ENCODE results near the gene AKR1D1.
"Not testable (repeated sequence)": the region's sequence is repeated elsewhere in the genome, so short reads cannot be mapped to it uniquely, and the experiment has no call there.

The AKR1D1 gene

GRCh38 chr7:138081868-138082267 is 5.6 kb downstream of the AKR1D1 start:
- no peaks in the 10 kb centered on the region for H3K36me3 Mint-ChIP-seq
- ATAC-seq (replicated peaks) (no peak), DNase-seq (no peak)
- peaks cover 2 to 4% of the 10 kb centered on the region in 2 donors for H3K9me3 Mint-ChIP-seq
- no peak overlapping the region for H3K27ac Mint-ChIP-seq
- H3K27me3 Mint-ChIP-seq, result peaks cover 0 to 6% of the 10 kb centered on the region in 2 donors
- no peak overlapping the region for H3K4me3 Mint-ChIP-seq
- peaks cover 3 to 6% of the 10 kb centered on the region in 2 donors for H3K4me1 Mint-ChIP-seq

- Mint-ChIP-seq H3K27ac (no peak overlapping the region), H3K4me1 (peaks cover 3 to 4% of the 10 kb centered on the region in 2 donors), H3K9me3 (peaks cover 0 to 1% of the 10 kb centered on the region in 2 donors), H3K4me3 (no peak overlapping the region), H3K27me3 (peaks cover 0 to 6% of the 10 kb centered on the region in 2 donors), H3K36me3 (no peaks in the 10 kb centered on the region)
- ATAC-seq (replicated peaks) (no peak), DNase-seq (no peak)
Measured at GRCh38 chr7:138083859-138084258, 7.6 kb downstream of the AKR1D1 start.

- ATAC-seq (replicated peaks) (no peak), DNase-seq (no peak)
- Mint-ChIP-seq H3K36me3 (no peaks in the 10 kb centered on the region), H3K27me3 (peaks cover 0 to 6% of the 10 kb centered on the region in 2 donors), H3K9me3 (no peaks in the 10 kb centered on the region), H3K27ac (no peak overlapping the region), H3K4me3 (no peak overlapping the region), H3K4me1 (no peaks in the 10 kb centered on the region)
Measured at GRCh38 chr7:138086563-138087270, 10.5 kb downstream of the AKR1D1 start.

GRCh38 chr7:138089080-138089901 is 13.0 kb downstream of the AKR1D1 start:
- no peaks in the 10 kb centered on the region for H3K9me3 Mint-ChIP-seq
- H3K27me3 Mint-ChIP-seq, result peaks cover 0 to 6% of the 10 kb centered on the region in 2 donors
- no peak for ATAC-seq (replicated peaks)
- DNase-seq, result no peak
- no peaks in the 10 kb centered on the region for H3K36me3 Mint-ChIP-seq
- no peaks in the 10 kb centered on the region for H3K4me1 Mint-ChIP-seq
- no peak overlapping the region for H3K27ac Mint-ChIP-seq
- H3K4me3 Mint-ChIP-seq, result no peak overlapping the region

- Mint-ChIP-seq H3K4me3 (no peak overlapping the region), H3K4me1 (no peaks in the 10 kb centered on the region), H3K36me3 (peaks cover 0 to 3% of the 10 kb centered on the region in 2 donors), H3K27ac (no peak overlapping the region), H3K9me3 (no peaks in the 10 kb centered on the region), H3K27me3 (peaks cover 4 to 12% of the 10 kb centered on the region in 2 donors)
- DNase-seq (no peak), ATAC-seq (replicated peaks) (peak; percentile 33 to 52)
Measured at GRCh38 chr7:138091032-138091431, 14.8 kb downstream of the AKR1D1 start.

- not testable (repeated sequence) for DNase-seq; H3K4me3 Mint-ChIP-seq; ATAC-seq (replicated peaks); H3K27me3 Mint-ChIP-seq; H3K27ac Mint-ChIP-seq; H3K36me3 Mint-ChIP-seq; H3K4me1 Mint-ChIP-seq; H3K9me3 Mint-ChIP-seq
Measured at GRCh38 chr7:138091840-138092239, 15.6 kb downstream of the AKR1D1 start.

GRCh38 chr7:138092486-138093028 is 16.3 kb downstream of the AKR1D1 start:
- no peak for ATAC-seq (replicated peaks)
- no peak for DNase-seq
- H3K4me1 Mint-ChIP-seq, result no peaks in the 10 kb centered on the region
- H3K4me3 Mint-ChIP-seq, result no peak overlapping the region
- peaks cover 6 to 13% of the 10 kb centered on the region in 2 donors for H3K27me3 Mint-ChIP-seq
- H3K27ac Mint-ChIP-seq, result no peak overlapping the region
- H3K9me3 Mint-ChIP-seq, result no peaks in the 10 kb centered on the region
- peaks cover 0 to 3% of the 10 kb centered on the region in 2 donors for H3K36me3 Mint-ChIP-seq

GRCh38 chr7:138095972-138096935 is 20.0 kb downstream of the AKR1D1 start:
- H3K9me3 Mint-ChIP-seq, result peaks cover 0 to 2% of the 10 kb centered on the region in 2 donors

GRCh38 chr7:138097064-138097741 is 20.9 kb downstream of the AKR1D1 start:
- Mint-ChIP-seq H3K27me3 (peaks cover 6 to 13% of the 10 kb centered on the region in 2 donors), H3K36me3 (peaks cover 0 to 3% of the 10 kb centered on the region in 2 donors), H3K9me3 (peaks cover 0 to 2% of the 10 kb centered on the region in 2 donors), H3K4me1 (no peaks in the 10 kb centered on the region), H3K4me3 (no peak overlapping the region), H3K27ac (no peak overlapping the region)
- ATAC-seq (replicated peaks) (peak; percentile 31 to 33), DNase-seq (no peak)

More at GRCh38 chr7:138095972-138096935, 20.0 kb downstream of the AKR1D1 start:
- H3K36me3 Mint-ChIP-seq, result peaks cover 0 to 3% of the 10 kb centered on the region in 2 donors
- ATAC-seq (replicated peaks) (no peak), DNase-seq (no peak)
- H3K27ac Mint-ChIP-seq, result no peak overlapping the region
- peaks cover 6 to 13% of the 10 kb centered on the region in 2 donors for H3K27me3 Mint-ChIP-seq
- no peaks in the 10 kb centered on the region for H3K4me1 Mint-ChIP-seq
- H3K4me3 Mint-ChIP-seq, result no peak overlapping the region

- H3K27me3 Mint-ChIP-seq, result peaks cover 5 to 12% of the 10 kb centered on the region in 2 donors
- no peak overlapping the region for H3K27ac Mint-ChIP-seq
- H3K9me3 Mint-ChIP-seq, result peaks cover 0 to 2% of the 10 kb centered on the region in 2 donors
- no peak overlapping the region for H3K4me3 Mint-ChIP-seq
- no peak for ATAC-seq (replicated peaks)
- H3K36me3 Mint-ChIP-seq, result peaks cover 0 to 3% of the 10 kb centered on the region in 2 donors
- no peak for DNase-seq
- H3K4me1 Mint-ChIP-seq, result no peaks in the 10 kb centered on the region
Measured at GRCh38 chr7:138099813-138100212, 23.6 kb downstream of the AKR1D1 start.

GRCh38 chr7:138105221-138105620 is 29.0 kb downstream of the AKR1D1 start:
- Mint-ChIP-seq H3K4me1 (no peaks in the 10 kb centered on the region), H3K9me3 (peaks cover 0 to 2% of the 10 kb centered on the region in 2 donors), H3K27ac (no peak overlapping the region), H3K36me3 (no peaks in the 10 kb centered on the region), H3K4me3 (no peak overlapping the region), H3K27me3 (peaks cover 4 to 18% of the 10 kb centered on the region in 2 donors)
- DNase-seq (no peak), ATAC-seq (replicated peaks) (no peak)

- no peak overlapping the region for H3K27ac Mint-ChIP-seq
- H3K9me3 Mint-ChIP-seq, result peaks cover 1 to 4% of the 10 kb centered on the region in 2 donors
- DNase-seq (no peak), ATAC-seq (replicated peaks) (no peak)
- H3K36me3 Mint-ChIP-seq, result no peaks in the 10 kb centered on the region
- peaks cover 2 to 6% of the 10 kb centered on the region in 2 donors for H3K4me1 Mint-ChIP-seq
- H3K4me3 Mint-ChIP-seq, result no peak overlapping the region
- peaks cover 6 to 15% of the 10 kb centered on the region in 2 donors for H3K27me3 Mint-ChIP-seq
Measured at GRCh38 chr7:138115047-138115446, 38.8 kb downstream of the AKR1D1 start.

- H3K36me3 Mint-ChIP-seq, result no peaks in the 10 kb centered on the region
- peaks cover 1 to 4% of the 10 kb centered on the region in 2 donors for H3K9me3 Mint-ChIP-seq
- peaks cover 0 to 2% of the 10 kb centered on the region in 2 donors for H3K4me1 Mint-ChIP-seq
- H3K4me3 Mint-ChIP-seq, result no peak overlapping the region
- DNase-seq (no peak), ATAC-seq (replicated peaks) (no peak)
- peaks cover 2 to 10% of the 10 kb centered on the region in 2 donors for H3K27me3 Mint-ChIP-seq
- H3K27ac Mint-ChIP-seq, result no peak overlapping the region
Measured at GRCh38 chr7:138116141-138116540, 39.9 kb downstream of the AKR1D1 start.
